Amygdala (tissue), 56 donors: ENCODE data around the gene KIF3A.

ENCODE experiments used
- DNase-seq, 56 donors: peaks; one replicate each; lab custom pipeline; 2025; lab: John Stamatoyannopoulos, UW

Gene KIF3A

GRCh38 chr5:132648355-132648754, 89.0 kb downstream of the KIF3A start:
- no peak for DNase-seq

GRCh38 chr5:132647473-132647872, 89.9 kb downstream of the KIF3A start:
- DNase-seq = no peak

GRCh38 chr5:132646583-132647266, 90.6 kb downstream of the KIF3A start:
- no peak for DNase-seq

- DNase-seq = no peak
These were observed 93.2 kb downstream of the KIF3A start for GRCh38 chr5:132644177-132644576.
